Heart right ventricle (tissue), 16 donors: Measurements from ENCODE around the gene HOXA5. TPM values are rescaled to one million over a fixed set of nuclear protein-coding genes. Genes with fewer than 3 reads are reported as not detected.

Experiments used
- ATAC-seq, 8 donors: fragments of 200-7000 bp; cut with Tn5 transposase; one replicate each; pipeline ENCODE4 v1.9.1; 2020; ENCODE audit warnings: mild to moderate bottlenecking in 8 of 8, moderate library complexity in 8 of 8, moderate number of reproducible peaks in 1 of 8
- DNase-seq, 2 donors: peaks; one replicate each; pipeline ENCODE4 v3.0.0-alpha.2; 2020
- H3K27ac ChIP-seq, 10 donors: fragments of 200-600 bp; sonication (generic) in 2 of 10; one replicate each; pipeline versions ENCODE4 v1.5.0 to v1.8.0; 2020 to 2022; ENCODE audit warnings: mild to moderate bottlenecking in 3 of 10
- H3K27me3 ChIP-seq, 7 donors: fragments of 200-600 bp; one replicate each; pipeline ENCODE4 v1.8.0; 2021 to 2022; ENCODE audit warnings: mild to moderate bottlenecking in 2 of 7
- H3K36me3 ChIP-seq, 9 donors: fragments of 200-600 bp; sonication (generic) in 1 of 9; one replicate each; pipeline versions ENCODE4 v1.5.0 to v1.8.0; 2020 to 2022; ENCODE audit warnings: mild to moderate bottlenecking in 2 of 9
- H3K4me1 ChIP-seq, 9 donors: fragments of 200-600 bp; sonication (generic) in 1 of 9; one replicate each; pipeline versions ENCODE4 v1.5.0 to v1.8.0; 2020 to 2022; ENCODE audit warnings: mild to moderate bottlenecking in 4 of 9
- H3K4me3 ChIP-seq, 10 donors: fragments of 200-600 bp; sonication (generic) in 2 of 10; one replicate each; pipeline versions ENCODE4 v1.5.0 to v1.8.0; 2020 to 2022; ENCODE audit warnings: mild to moderate bottlenecking in 7 of 10, moderate library complexity in 2 of 10
- H3K9me3 ChIP-seq, 11 donors: fragments of 200-600 bp in 10 of 11; sonication (generic) in 2 of 11; one replicate each; pipeline versions ENCODE4 v1.5.0 to v1.8.0; 2013 to 2022; ENCODE audit warnings: mild to moderate bottlenecking in 2 of 11, control low read depth in 1 of 11, moderate library complexity in 1 of 11
- WGBS, 2 donors: extraction: QIAGEN DNeasy Blood & Tissue Kit; methylation state at CpG; one replicate each; pipeline ENCODE4 v1.1.7; 2013; ENCODE audit warnings: inconsistent platforms in 1 of 2; 5-methylcytosine and 5-hydroxymethylcytosine counted together
- intact Hi-C, 10 donors: fragments of 100-400 bp; cut with DNase I; formaldehyde crosslinking; loops; one replicate each; pipeline versions ENCODE4 v1.11.1 to v1.14.2; 2022
- polyA plus RNA-seq, 2 donors: library from polyadenylated mRNA; stranded (reverse); fragments of 200-250 nt; gene quantifications; one replicate each; pipeline ENCODE4 v1.2.3, GENCODE V29; 2013
- total RNA-seq, 10 donors: library from RNA; stranded (reverse); fragmentation: NEBNext Ultra II Directional in 3 of 10; extraction: Animal tissue kit (Norgen Biotek cat#: 25700) in 3 of 10; gene quantifications; one replicate each; pipeline versions ENCODE4 v1.2.1 to v1.2.4, GENCODE V29; 2021 to 2023
- TF ChIP-seq, protein P1 (sequence below), 9 donors: fragments of 200-600 bp; sonication (generic) in 2 of 9; IDR thresholded peaks; one replicate each; pipeline versions ENCODE4 v1.5.0 to v1.8.0; 2021 to 2022; ENCODE audit warnings: antibody characterized with exemption in 9 of 9, mild to moderate bottlenecking in 5 of 9, moderate library complexity in 1 of 9
- donor health status: Arrhythmogenic right ventricular cardiomyopathy.
- donor health status: ischemic (EF 13 %, LVEDD 7.1; RV severe dilation, severe dysfunction).
- donor health status: healthy with polysubstance abuse.
- donor health status: DM: no; HTN: yes; CAD: no.
- donor health status: DM: no; HTN: no; CAD: no.
- donor health status: ischemic (EF 25% LVEDD 6.9; RV normal size, moderate dysfunction).
- donor health status: ischemic (EF 25% LVEDD 5.7; RV mildly dilated, moderate dysfunction).
- donor health status: healthy.
- donor health status: DM: yes; HTN: yes; CAD: no.
- donor health status: Ischemic cardiomyopathy.
- donor health status: ischemic (EF 35%, LVEDD 5.7; RV mildly dilated, moderate dysfunction).
- donor health status: nonischemic (EF 11% LVEDD 7.7; RV severe dilation, severe dysfunction).
- donor health status: DM: yes; HTN: yes; CAD: no.
- donor health status: PGD.
- donor health status: ischemic (EF 29% LVEDD 5.4; RV normal size, mild dysfunction).
- donor health status: nonischemic (EF 23%, LVEDD 6.1; RV moderate dilation, normal function).

Gene HOXA5
- total and polyA plus RNA-seq, 12 donors = 0.09 to 0.95 (median 0.24) TPM; not detected in 8

DNA sequence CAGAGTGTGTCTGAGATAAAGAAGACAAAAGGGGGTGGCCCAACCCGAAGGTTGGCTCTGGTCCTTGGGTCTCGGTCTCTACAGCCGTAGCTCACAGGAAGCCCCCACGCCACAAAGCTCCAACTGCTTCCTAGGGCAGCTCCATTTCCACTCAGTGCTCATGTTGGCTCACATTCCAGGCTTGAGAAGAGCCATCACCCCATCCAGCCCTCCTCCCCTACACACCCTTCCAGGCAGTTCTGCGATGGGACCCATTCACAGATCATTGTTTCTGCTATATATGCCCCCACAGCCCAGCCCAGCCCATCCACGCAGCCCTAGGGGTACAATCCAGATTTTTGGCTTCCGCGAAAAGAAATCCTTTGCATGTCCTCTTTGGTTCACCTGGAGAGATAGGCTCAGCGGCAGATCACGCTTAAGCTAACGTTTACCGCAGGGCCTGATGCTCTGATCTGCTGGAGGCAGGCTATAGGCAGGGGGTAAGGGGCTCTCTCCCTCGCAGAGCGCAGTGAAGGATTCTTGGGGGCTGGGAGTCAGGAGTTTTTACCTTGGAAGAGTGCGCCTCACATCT, 47.8 kb upstream of the HOXA5 start:
- Histone ChIP-seq H3K27me3 (peaks cover 62 to 100% (median 100%) of the 10 kb centered on the region in 7 donors), H3K9me3 (no peaks in the 10 kb centered on the region), H3K36me3 (no peaks in the 10 kb centered on the region), H3K4me3 (no peak overlapping the region), H3K27ac (no peak overlapping the region), H3K4me1 (peaks cover 14 to 43% (median 30%) of the 10 kb centered on the region in 9 donors)
- ATAC-seq (no peak), DNase-seq (no peak)
- WGBS, 2 donors = 26 to 36% methylated on average over 15 of the region's 15 CpGs
- TF ChIP-seq, protein P1, sequence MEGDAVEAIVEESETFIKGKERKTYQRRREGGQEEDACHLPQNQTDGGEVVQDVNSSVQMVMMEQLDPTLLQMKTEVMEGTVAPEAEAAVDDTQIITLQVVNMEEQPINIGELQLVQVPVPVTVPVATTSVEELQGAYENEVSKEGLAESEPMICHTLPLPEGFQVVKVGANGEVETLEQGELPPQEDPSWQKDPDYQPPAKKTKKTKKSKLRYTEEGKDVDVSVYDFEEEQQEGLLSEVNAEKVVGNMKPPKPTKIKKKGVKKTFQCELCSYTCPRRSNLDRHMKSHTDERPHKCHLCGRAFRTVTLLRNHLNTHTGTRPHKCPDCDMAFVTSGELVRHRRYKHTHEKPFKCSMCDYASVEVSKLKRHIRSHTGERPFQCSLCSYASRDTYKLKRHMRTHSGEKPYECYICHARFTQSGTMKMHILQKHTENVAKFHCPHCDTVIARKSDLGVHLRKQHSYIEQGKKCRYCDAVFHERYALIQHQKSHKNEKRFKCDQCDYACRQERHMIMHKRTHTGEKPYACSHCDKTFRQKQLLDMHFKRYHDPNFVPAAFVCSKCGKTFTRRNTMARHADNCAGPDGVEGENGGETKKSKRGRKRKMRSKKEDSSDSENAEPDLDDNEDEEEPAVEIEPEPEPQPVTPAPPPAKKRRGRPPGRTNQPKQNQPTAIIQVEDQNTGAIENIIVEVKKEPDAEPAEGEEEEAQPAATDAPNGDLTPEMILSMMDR (IDR thresholded peaks at IDR 0.05) = no peak
- intact Hi-C loops = loop anchor here in 7 of 10 donors (5.0 to 10.0 kb wide), 5 partner anchors 584 to 904 kb away; no protein-coding TSS in a partner anchor

DNA sequence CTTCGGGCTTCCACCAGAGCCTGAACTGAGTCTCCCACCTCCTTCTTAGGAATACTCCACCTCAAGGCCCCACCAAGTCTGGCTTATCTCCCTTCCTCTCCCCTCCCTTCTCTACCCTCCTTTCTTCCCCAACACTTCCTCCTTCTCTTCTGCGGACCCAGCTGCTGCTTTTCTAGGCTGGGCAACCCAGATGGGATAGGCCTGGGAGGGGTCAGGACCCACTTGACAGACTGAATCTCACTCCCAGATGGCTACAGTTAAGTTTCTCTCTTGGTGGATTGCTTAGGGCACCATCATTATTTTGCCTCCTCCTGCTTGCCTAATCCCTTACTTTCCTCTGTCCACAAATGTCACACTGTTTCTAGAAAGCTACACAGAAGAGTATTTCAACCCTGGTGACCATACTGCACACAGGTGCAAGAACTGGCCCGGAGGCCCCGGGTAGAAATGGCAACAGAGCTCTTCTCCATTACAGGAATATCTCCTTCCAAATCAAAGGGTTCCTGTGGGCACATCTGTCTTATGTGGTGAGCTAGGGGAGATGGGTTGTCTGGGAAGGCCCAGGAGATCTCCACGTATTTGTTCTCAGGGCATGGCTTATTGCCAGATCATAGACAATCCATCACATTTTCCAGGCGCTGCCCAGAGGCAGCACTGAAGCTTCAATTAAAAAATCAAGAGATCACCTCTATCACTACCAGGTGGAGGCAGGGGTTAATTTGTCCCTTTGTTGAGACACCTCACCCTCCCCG, 46.7 kb upstream of the HOXA5 start:
- H3K9me3 ChIP-seq = no peaks in the 10 kb centered on the region
- peaks cover 71 to 100% (median 100%) of the 10 kb centered on the region in 7 donors for H3K27me3 ChIP-seq
- intact Hi-C loops = loop anchor here in 7 of 10 donors (5.0 to 10.0 kb wide), 5 partner anchors 585 to 905 kb away; no protein-coding TSS in a partner anchor
- H3K27ac ChIP-seq = no peak overlapping the region
- DNase-seq (no peak), ATAC-seq (no peak)
- WGBS, 2 donors = 33 to 41% methylated on average over 7 of the region's 7 CpGs
- no peak overlapping the region for H3K4me3 ChIP-seq
- no peaks in the 10 kb centered on the region for H3K36me3 ChIP-seq
- TF ChIP-seq, protein P1 (IDR thresholded peaks at IDR 0.05) = no peak
- H3K4me1 ChIP-seq = peaks cover 14 to 53% (median 33%) of the 10 kb centered on the region in 9 donors

DNA sequence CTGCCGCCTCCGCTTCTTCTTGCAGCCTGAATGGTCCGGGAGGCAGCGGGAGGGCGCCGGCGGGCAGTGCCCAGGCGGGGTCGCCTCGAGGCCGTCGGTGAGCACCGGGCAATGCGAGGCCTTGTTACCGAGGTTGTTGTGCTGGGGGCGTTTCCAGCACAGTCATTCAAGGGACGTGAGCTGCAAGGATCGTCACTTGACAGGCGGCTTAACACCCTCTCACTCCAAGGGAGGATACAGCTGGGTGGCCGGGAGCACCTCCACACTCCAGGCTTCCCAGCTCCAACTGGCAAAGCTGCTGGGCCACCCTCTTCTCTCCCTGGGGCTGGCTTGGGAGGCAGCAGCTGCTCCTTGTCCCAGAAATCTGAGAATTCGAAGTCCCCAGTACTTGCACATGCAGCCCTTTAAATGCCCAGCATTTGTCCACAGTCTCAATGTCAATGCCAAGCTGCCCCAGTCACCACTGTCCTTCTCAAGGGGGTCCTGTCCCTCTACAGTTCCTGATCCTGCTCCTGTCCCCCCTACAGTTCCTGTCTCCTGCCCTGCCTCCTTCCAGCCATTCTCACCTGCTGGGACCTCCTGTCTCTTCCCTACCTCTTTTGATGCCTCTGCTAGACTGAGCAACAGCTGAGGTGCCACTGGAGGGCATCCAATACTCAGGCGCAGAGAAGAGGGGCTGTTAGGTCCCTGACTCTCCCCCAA, 46.0 kb upstream of the HOXA5 start:
- Histone ChIP-seq H3K4me1 (peaks cover 17 to 60% (median 33%) of the 10 kb centered on the region in 9 donors), H3K27me3 (peaks cover 75 to 100% (median 100%) of the 10 kb centered on the region in 7 donors), H3K27ac (no peak overlapping the region), H3K9me3 (no peaks in the 10 kb centered on the region), H3K36me3 (no peaks in the 10 kb centered on the region), H3K4me3 (peak overlapping the region in 6 of 10 donors; percentile 12 to 39 (median 25))
- DNase-seq (no peak), ATAC-seq (peak in 2 of 8 donors; percentile 12 to 28)
- 7 to 14% methylated on average over 21 to 22 of the region's 22 CpGs for WGBS, 2 donors
- TF ChIP-seq, protein P1 (IDR thresholded peaks at IDR 0.05) = no peak
- intact Hi-C loops = no loop called here
